Measurements from ENCODE around the gene PTGR2.

- TF ChIP-seq REST (IDR thresholded peaks at IDR 0.05; ENCODE audit: low read depth) (no peak), CREB1 (IDR thresholded peaks at IDR 0.05; ENCODE audit: low read depth) (no peak), TAF1 (IDR thresholded peaks at IDR 0.05; ENCODE audit: low read depth) (no peak)
These were observed 9.4 kb downstream of the PTGR2 start for GRCh38 chr14:73861073-73861472.

Data from Ishikawa (cell line).